AG04450 (cell line): ENCODE measurements around the gene CST8. TPM values are rescaled to one million over a fixed set of nuclear protein-coding genes. Genes with fewer than 3 reads are reported as not detected.
A peak's percentile ranks its signal among the peaks of the same experiment; 100 is the strongest.

Source experiments
- CTCF ChIA-PET: fragments of 300-600, 350-600 bp; formaldehyde crosslinking; extraction: SDS; loops from one replicate; lab custom pipeline; 2022; ENCODE audit warnings: antibody characterized with exemption, inconsistent platforms; lab: Charles Lee
- POLR2A ChIA-PET: fragments of 350-600 bp; formaldehyde crosslinking; extraction: SDS; loops from one replicate; lab custom pipeline; 2021; ENCODE audit warnings: antibody characterized with exemption, inconsistent platforms; lab: Yijun Ruan, JAX
- DNase-seq: peaks from one replicate; pipeline ENCODE4 v3.0.0-alpha.2; 2011; ENCODE audit warnings: low read depth, low spot score
- H3K27ac ChIP-seq: one replicate; pipeline ENCODE4 v1.5.1; 2012; ENCODE audit warnings: low read depth, low read length, control low read depth
- H3K27me3 ChIP-seq: one replicate; pipeline ENCODE4 v1.6.0; 2012; ENCODE audit warnings: low read length; ENCODE audit not compliant: control insufficient read depth, insufficient read depth
- H3K4me3 ChIP-seq: 2 replicates; pipeline ENCODE4 v1.5.1; 2011; ENCODE audit warnings: mild to moderate bottlenecking, low read depth, low read length, control low read depth
- H3K9me3 ChIP-seq: 2 replicates; pipeline ENCODE4 v1.5.1; 2012; ENCODE audit warnings: low read length; ENCODE audit not compliant: control insufficient read depth, insufficient read depth
- polyA minus RNA-seq: library from RNA; depleted of rRNA, polyadenylated mRNA; stranded (reverse); fragments of >200 nt; gene quantifications from 2 replicates; pipeline ENCODE4 v1.2.3, GENCODE V29; 2011; rRNA and poly(A)+ RNA removed
- polyA plus RNA-seq: library from polyadenylated mRNA; depleted of rRNA; stranded (reverse); fragments of >200 nt; gene quantifications from 2 replicates; pipeline ENCODE4 v1.2.3, GENCODE V29; 2011; rRNA removed
- TF ChIP-seq, protein P1 (sequence below): IDR thresholded peaks from 2 replicates; pipeline ENCODE4 v1.5.1; 2011; ENCODE audit warnings: low read depth, low read length, control low read depth, inconsistent platforms

CST8 gene, protein sequence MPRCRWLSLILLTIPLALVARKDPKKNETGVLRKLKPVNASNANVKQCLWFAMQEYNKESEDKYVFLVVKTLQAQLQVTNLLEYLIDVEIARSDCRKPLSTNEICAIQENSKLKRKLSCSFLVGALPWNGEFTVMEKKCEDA
- not detected in 2 replicates for polyA plus RNA-seq
- polyA minus RNA-seq, result not detected in 2 replicates

DNA sequence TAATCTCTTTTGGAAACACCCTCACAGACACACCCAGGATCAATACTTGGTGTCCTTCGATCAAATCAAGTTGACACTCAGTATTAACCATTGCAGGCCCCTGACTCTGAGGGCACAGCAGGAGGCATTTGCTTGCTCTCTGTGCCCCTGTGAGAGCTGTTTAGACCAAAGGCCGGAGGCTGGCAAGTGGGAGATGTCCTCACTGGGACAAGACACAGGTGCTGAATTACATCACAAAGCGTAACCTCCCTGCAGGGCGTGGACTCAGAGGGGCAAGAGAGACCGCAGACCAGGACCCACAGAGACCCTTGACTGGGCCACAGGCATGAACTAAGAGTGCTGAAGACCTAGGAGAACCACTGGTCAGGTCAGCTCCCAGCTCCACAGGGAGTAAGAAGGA lies at the start of gene CST8:
Gene CST8, plus strand, starts transcription at position 301 of the 400 bp plus-strand sequence. CDS start 551 bp downstream, outside the sequence.
- TF ChIP-seq, protein P1, sequence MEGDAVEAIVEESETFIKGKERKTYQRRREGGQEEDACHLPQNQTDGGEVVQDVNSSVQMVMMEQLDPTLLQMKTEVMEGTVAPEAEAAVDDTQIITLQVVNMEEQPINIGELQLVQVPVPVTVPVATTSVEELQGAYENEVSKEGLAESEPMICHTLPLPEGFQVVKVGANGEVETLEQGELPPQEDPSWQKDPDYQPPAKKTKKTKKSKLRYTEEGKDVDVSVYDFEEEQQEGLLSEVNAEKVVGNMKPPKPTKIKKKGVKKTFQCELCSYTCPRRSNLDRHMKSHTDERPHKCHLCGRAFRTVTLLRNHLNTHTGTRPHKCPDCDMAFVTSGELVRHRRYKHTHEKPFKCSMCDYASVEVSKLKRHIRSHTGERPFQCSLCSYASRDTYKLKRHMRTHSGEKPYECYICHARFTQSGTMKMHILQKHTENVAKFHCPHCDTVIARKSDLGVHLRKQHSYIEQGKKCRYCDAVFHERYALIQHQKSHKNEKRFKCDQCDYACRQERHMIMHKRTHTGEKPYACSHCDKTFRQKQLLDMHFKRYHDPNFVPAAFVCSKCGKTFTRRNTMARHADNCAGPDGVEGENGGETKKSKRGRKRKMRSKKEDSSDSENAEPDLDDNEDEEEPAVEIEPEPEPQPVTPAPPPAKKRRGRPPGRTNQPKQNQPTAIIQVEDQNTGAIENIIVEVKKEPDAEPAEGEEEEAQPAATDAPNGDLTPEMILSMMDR, result no peak
- H3K9me3 ChIP-seq, result no peaks in the 10 kb centered on the region
- H3K27me3 ChIP-seq, result no peaks in the 10 kb centered on the region
- no peak within 1 kb of the TSS for H3K4me3 ChIP-seq
- no peak for DNase-seq
- CTCF ChIA-PET, result no interaction called here
- POLR2A ChIA-PET, result no interaction called here
- H3K27ac ChIP-seq, result no peak within 1 kb of the TSS

GRCh38 chr20:23441850-23442313 lies 49.0 kb upstream of the CST8 start:
- ChIA-PET CTCF (interaction anchor here (0.6 to 4.6 kb wide), 37 partner anchors 9 to 750 kb away, joined by 3 to 95 read pairs (median 4); partner anchors contain the start of genes CST9, NAPB and NXT1), POLR2A (no interaction called here)
- TF ChIP-seq, protein P1, result peak; percentile 88
- Histone ChIP-seq H3K4me3 (no peak overlapping the region), H3K27ac (no peak overlapping the region), H3K27me3 (peaks cover 3% of the 10 kb centered on the region), H3K9me3 (no peaks in the 10 kb centered on the region)
- peak; percentile 45 for DNase-seq

- TF ChIP-seq, protein P1, result no peak
Observed at GRCh38 chr20:23442436-23442835, 48.5 kb upstream of the CST8 start.

DNA sequence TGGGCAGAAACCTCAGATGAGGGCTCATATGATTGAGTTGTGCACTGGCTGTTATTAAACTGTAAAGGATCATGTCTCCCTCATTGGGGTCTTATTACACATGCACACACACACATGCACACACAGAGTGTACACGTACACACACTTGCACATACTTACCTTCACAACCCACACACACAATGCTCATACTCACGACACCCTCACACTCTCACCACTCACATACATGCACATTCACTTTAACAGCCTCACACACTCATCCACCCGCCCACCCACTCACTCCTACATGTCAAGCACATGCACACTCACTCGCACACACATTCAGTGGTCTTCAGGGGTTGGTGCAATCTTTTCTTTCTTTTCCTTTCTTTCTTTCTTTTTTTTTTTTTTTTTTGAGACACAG lies 46.1 kb upstream of the CST8 start:
- no peak overlapping the region for H3K4me3 ChIP-seq
- ChIA-PET CTCF (interaction anchor here (0.6 to 3.1 kb wide), 6 partner anchors 50 to 325 kb away, joined by 3 to 25 read pairs (median 5); no protein-coding TSS in a partner anchor), POLR2A (no interaction called here)
- H3K27ac ChIP-seq, result no peak overlapping the region
- TF ChIP-seq, protein P1, result no peak
- no peak for DNase-seq
- peaks cover 3% of the 10 kb centered on the region for H3K27me3 ChIP-seq
- no peaks in the 10 kb centered on the region for H3K9me3 ChIP-seq

More at GRCh38 chr20:23442436-23442835, 48.5 kb upstream of the CST8 start:
- H3K9me3 ChIP-seq, result no peaks in the 10 kb centered on the region
- POLR2A ChIA-PET, result no interaction called here
- H3K27ac ChIP-seq, result no peak overlapping the region
- peaks cover 3% of the 10 kb centered on the region for H3K27me3 ChIP-seq
- no peak for DNase-seq
- H3K4me3 ChIP-seq, result no peak overlapping the region
- CTCF ChIA-PET, result interaction anchor here (0.6 to 4.6 kb wide), 34 partner anchors 9 to 445 kb away, joined by 3 to 95 read pairs (median 4); partner anchors contain the start of genes CST9, NAPB and NXT1

- TF ChIP-seq, protein P1, result no peak
- CTCF ChIA-PET, result interaction anchor here (0.6 to 3.1 kb wide), 8 partner anchors 22 to 754 kb away, joined by 3 to 25 read pairs (median 3); no protein-coding TSS in a partner anchor
- no peak overlapping the region for H3K27ac ChIP-seq
Observed at GRCh38 chr20:23445596-23446217, 45.2 kb upstream of the CST8 start.

More at GRCh38 chr20:23445596-23446217, 45.2 kb upstream of the CST8 start:
- no peak overlapping the region for H3K4me3 ChIP-seq
- POLR2A ChIA-PET, result no interaction called here
- DNase-seq, result no peak
- peaks cover 3% of the 10 kb centered on the region for H3K27me3 ChIP-seq
- no peaks in the 10 kb centered on the region for H3K9me3 ChIP-seq
